Subcutaneous adipose tissue (tissue), 4 donors: Measurements from ENCODE around the gene ZNF619. TPM values are rescaled to one million over a fixed set of nuclear protein-coding genes. Genes with fewer than 3 reads are reported as not detected.

Source experiments
- CTCF ChIP-seq: fragments of 450-650 bp; IDR thresholded peaks from one replicate; pipeline ENCODE4 v1.5.1; 2016; ENCODE audit warnings: low read depth, mild to moderate bottlenecking, control low read depth, antibody characterized with exemption, moderate library complexity
- total RNA-seq, 4 donors: library from RNA; depleted of rRNA; stranded (reverse); fragments of >200 nt; gene quantifications; one replicate each; pipeline ENCODE4 v1.1.0, GENCODE V29; 2016

ZNF619 gene
- total RNA-seq, 4 donors from 2014 or later: 6.2 to 8.6 (median 7.4) TPM

GRCh38 chr3:40502034-40502433 lies 25.1 kb downstream of the ZNF619 start:
- no peak for TF ChIP-seq CTCF

DNA sequence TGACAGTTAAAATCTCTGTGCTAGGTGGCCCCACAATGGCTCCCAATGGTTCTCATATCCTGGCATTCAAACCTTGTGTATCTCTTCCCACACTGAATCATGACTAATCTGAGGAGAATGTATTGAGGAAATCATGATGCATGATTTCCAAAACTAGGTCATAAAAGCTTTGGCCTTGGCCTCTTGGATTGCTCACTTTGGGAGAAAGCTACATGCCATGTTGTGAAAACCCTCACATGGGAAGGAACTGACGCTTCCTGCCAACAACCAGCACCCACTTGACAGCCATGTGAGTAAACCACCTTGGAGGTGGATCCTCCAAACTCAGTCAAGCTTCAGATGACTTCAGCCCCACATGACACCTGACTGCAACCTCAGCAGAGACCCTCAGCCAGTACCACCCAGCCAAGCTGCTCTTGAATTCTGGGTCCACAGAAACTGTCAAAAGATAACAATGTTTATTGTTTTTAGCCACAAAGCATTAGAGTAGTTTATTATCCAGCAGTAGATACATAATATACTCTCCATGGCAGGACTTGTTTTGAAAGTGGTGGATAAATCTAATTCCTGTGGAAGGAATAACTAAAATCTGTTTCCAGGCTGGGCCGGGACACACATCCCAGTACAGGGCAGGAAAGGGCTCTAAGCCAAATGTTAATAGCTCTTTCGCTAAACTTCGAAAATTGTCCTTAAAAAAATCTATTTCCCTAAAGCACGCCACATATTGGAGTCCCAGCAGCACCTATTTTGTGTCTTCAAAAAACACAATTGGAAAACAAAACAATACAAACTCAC lies 27.9 kb downstream of the ZNF619 start:
- TF ChIP-seq CTCF: no peak

- TF ChIP-seq CTCF: no peak
These were observed 28.9 kb downstream of the ZNF619 start, which contains the start of gene ZNF620 for GRCh38 chr3:40505599-40506462. Gene ZNF620, plus strand, starts transcription at chr3:40506039. Its CDS starts 314 bp downstream, at chr3:40506353.

DNA sequence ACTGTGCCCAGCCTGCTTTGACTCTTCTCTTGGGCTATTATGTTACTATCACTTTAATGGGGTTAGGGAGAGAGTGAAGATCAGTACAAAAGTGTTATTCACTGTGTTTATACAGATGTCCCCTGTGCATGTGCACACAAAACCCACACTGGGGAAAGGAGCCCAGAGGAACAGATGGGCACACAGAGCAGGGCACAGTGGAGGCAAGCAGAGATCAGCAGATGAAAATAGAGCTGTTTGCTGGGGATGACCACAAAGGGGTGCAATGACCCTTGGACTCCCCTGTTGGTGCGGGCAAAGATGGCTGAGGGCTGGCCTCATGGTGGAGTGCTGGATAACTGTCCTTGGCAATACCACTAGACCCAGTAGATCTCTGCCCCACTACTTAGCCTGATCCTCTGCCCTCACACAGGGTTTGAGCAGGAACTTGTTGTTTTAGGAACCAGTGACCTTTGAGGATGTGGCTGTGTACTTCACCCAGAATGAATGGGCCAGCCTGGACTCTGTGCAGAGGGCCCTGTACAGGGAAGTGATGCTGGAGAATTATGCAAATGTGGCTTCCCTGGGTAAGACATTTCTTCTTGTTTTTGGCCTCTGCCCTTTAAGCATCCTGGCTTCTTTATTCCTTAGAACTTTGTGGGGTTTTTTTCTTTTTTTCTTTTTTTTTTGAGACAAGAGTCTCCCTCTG lies 34.3 kb downstream of the ZNF619 start:
- no peak for TF ChIP-seq CTCF

- no peak for TF ChIP-seq CTCF
These were observed 39.3 kb downstream of the ZNF619 start for GRCh38 chr3:40516201-40516600.

DNA sequence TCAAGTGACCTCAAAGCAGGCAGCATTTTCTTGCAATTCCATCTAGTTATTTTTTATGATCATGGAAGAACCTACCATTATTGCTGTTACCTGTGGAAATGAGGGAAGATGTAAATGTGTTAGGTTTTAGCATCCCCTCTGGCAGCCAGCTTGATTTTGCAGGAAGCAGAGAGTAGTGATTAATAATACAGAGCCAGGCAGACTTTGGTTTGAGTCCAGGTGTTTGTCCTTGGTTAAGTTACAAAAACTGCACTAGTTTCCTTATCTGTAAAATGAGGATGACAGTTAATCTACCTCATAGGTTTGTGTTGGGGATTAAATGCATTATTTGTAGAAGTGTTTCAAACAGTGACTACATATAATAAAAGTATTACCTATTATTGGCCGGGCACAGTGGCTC lies 41.1 kb downstream of the ZNF619 start:
- TF ChIP-seq CTCF: no peak
